Progenitor cell of endocrine pancreas (in vitro differentiated cells): ENCODE measurements around the gene RNF115. TPM values are rescaled to one million over a fixed set of nuclear protein-coding genes. Genes with fewer than 3 reads are reported as not detected.
"Not testable (repeated sequence)": the region's sequence is repeated elsewhere in the genome, so short reads cannot be mapped to it uniquely, and the experiment has no call there.

Source experiments
- DNase-seq: peaks from one replicate; pipeline ENCODE4 v3.0.0; 2021; ENCODE audit warnings: low spot score; ENCODE audit not compliant: unreplicated experiment
- H3K27ac Mint-ChIP-seq: 2 replicates; pipeline ENCODE4 v1.8.0; 2021; ENCODE audit warnings: mild to moderate bottlenecking, moderate library complexity, mixed read lengths
- H3K27me3 Mint-ChIP-seq: 2 replicates; pipeline ENCODE4 v1.8.0; 2021; ENCODE audit warnings: mixed read lengths
- H3K36me3 Mint-ChIP-seq: 2 replicates; pipeline ENCODE4 v1.8.0; 2022; ENCODE audit warnings: mixed read lengths; ENCODE audit not compliant: insufficient read depth
- H3K4me1 Mint-ChIP-seq: 2 replicates; pipeline ENCODE4 v1.8.0; 2021; ENCODE audit warnings: low read depth, mixed read lengths
- H3K4me3 Mint-ChIP-seq: 2 replicates; pipeline ENCODE4 v1.8.0; 2021; ENCODE audit warnings: low read depth, mild to moderate bottlenecking, moderate library complexity, mixed read lengths
- H3K9me3 Mint-ChIP-seq: 2 replicates; pipeline ENCODE4 v1.8.0; 2021; ENCODE audit warnings: low read depth, mixed read lengths
- CTCF ChIP-seq: fragments of 200-600 bp; sonication (generic); IDR thresholded peaks from one replicate; pipeline ENCODE4 v1.5.0; 2021; ENCODE audit warnings: antibody characterized with exemption, mild to moderate bottlenecking; ENCODE audit not compliant: unreplicated experiment
- total RNA-seq: library from RNA; stranded (reverse); gene quantifications from 2 replicates; pipeline ENCODE4 v1.2.1, GENCODE V29; 2021

RNF115 gene
- total RNA-seq, 1 donor from 2014 or later, result 14.5 TPM

- H3K9me3 Mint-ChIP-seq, result no peaks in the 10 kb centered on the region
- H3K4me1 Mint-ChIP-seq, result peaks cover 14% of the 10 kb centered on the region
- no peaks in the 10 kb centered on the region for H3K27me3 Mint-ChIP-seq
- peak overlapping the region; percentile 98 for H3K27ac Mint-ChIP-seq
- peaks cover 19% of the 10 kb centered on the region for H3K36me3 Mint-ChIP-seq
- DNase-seq, result no peak
- H3K4me3 Mint-ChIP-seq, result peak overlapping the region; percentile 94
- TF ChIP-seq CTCF, result no peak
Observed at GRCh38 chr1:145824499-145824842, 576 bp upstream of the RNF115 start.

- DNase-seq, H3K9me3 Mint-ChIP-seq, H3K27ac Mint-ChIP-seq, H3K4me3 Mint-ChIP-seq, H3K27me3 Mint-ChIP-seq: not testable (repeated sequence)
- peaks cover 11% of the 10 kb centered on the region for H3K36me3 Mint-ChIP-seq
- H3K4me1 Mint-ChIP-seq, result peaks cover 14% of the 10 kb centered on the region
Observed at GRCh38 chr1:145822779-145823331, 1.0 kb downstream of the RNF115 start.

DNA sequence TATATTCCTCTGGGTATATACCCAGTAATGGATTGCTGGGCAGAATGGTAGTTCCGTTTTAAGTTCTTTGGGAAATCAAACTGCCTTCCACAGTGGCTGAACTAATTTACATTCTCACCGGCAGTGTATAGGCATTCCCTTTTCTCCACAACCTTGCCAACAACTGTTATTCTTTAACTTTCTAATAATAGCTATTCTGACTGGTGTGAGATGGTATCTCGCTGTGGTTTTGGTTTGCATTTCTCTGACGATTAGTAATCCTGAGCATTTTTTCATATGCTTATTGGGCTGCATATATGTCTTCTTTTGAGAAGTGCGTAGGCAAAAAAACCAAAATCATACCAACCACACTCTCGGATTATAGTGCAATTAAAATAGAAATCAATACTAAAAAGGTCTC is 5.8 kb downstream of the RNF115 start:
- H3K36me3 Mint-ChIP-seq, H3K27me3 Mint-ChIP-seq, H3K4me3 Mint-ChIP-seq, H3K4me1 Mint-ChIP-seq, DNase-seq, H3K27ac Mint-ChIP-seq, H3K9me3 Mint-ChIP-seq: not testable (repeated sequence)

DNA sequence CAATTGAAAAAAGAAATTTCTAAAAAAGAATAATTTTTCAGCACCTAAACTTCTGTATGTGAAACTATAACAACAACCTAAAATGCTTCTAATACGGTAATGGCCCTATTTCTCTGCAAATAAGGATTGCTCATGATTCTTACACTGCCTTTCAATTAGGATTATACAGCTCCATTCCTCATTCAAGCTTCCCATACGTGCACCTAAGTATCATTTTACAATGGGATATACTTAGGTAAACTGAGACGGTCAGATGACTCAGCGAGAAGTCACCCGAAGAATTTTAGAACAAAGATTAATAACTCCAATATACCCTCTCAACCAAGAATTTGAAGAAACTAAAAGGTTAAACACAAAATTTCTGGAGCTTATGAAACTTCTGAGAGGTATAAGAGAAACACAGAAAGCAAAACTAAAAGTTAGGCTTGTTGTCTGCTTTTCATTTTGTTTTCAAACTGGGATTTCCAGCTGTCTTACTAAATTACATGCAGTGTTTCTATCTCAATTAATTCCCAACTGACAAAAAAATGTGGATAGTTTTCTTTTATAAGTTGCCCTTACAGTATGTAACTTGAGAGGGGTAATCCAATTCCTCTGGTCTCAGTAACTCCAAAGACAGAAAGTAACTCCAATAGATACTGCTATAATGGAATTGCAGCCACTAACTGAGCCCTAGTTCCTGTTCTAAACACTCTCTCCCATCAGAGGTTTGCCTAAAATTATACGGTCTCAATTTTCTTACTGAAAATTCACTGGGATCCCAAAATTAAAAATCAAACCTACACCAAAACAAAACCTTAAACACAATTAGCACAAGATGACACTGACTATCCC is 10.7 kb downstream of the RNF115 start:
- not testable (repeated sequence) for H3K4me1 Mint-ChIP-seq, H3K27me3 Mint-ChIP-seq, H3K27ac Mint-ChIP-seq, H3K36me3 Mint-ChIP-seq, DNase-seq, H3K4me3 Mint-ChIP-seq, H3K9me3 Mint-ChIP-seq

GRCh38 chr1:145806844-145807243 is 17.1 kb downstream of the RNF115 start:
- no peaks in the 10 kb centered on the region for H3K9me3 Mint-ChIP-seq
- peaks cover 1% of the 10 kb centered on the region for H3K36me3 Mint-ChIP-seq
- H3K27ac Mint-ChIP-seq, result no peak overlapping the region
- H3K4me1 Mint-ChIP-seq, result peaks cover 10% of the 10 kb centered on the region
- no peak overlapping the region for H3K4me3 Mint-ChIP-seq
- no peaks in the 10 kb centered on the region for H3K27me3 Mint-ChIP-seq
- DNase-seq, result no peak
- no peak for TF ChIP-seq CTCF

DNA sequence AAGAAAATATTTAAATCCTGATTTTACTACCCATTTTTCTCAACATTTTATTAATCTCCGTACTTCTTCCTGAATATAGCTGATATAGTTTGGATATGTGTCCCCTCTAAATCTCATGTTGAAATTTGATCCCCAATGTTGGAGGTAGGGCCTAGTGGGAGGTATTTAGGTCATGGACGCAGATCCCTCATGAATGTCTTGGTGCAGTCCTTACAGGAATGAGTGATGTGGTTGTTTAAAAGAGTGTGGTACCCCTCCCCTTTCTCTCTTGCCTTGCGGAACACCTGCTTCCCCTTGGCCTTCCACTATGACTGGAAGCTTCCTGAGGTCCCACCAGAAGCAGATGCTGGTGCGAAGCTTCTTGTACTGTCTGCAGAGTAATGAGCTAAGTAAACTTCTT is 17.5 kb downstream of the RNF115 start:
- H3K27ac Mint-ChIP-seq, result no peak overlapping the region
- H3K27me3 Mint-ChIP-seq, result no peaks in the 10 kb centered on the region
- H3K36me3 Mint-ChIP-seq, result peaks cover 1% of the 10 kb centered on the region
- H3K9me3 Mint-ChIP-seq, result no peaks in the 10 kb centered on the region
- H3K4me1 Mint-ChIP-seq, result peaks cover 10% of the 10 kb centered on the region
- no peak for TF ChIP-seq CTCF
- H3K4me3 Mint-ChIP-seq, result no peak overlapping the region
- DNase-seq, result no peak

GRCh38 chr1:145805057-145805456 is 18.8 kb downstream of the RNF115 start:
- no peak for DNase-seq

More at GRCh38 chr1:145805057-145805456, 18.8 kb downstream of the RNF115 start:
- no peaks in the 10 kb centered on the region for H3K9me3 Mint-ChIP-seq
- H3K4me3 Mint-ChIP-seq, result no peak overlapping the region
- no peak overlapping the region for H3K27ac Mint-ChIP-seq
- H3K27me3 Mint-ChIP-seq, result no peaks in the 10 kb centered on the region
- peaks cover 4% of the 10 kb centered on the region for H3K36me3 Mint-ChIP-seq
- no peak for TF ChIP-seq CTCF
- H3K4me1 Mint-ChIP-seq, result peaks cover 10% of the 10 kb centered on the region
